HL-60 (cell line): ENCODE data around the gene DCDC1.

Experiments used
- DNase-seq, 2 experiments: peaks; one replicate each; pipeline ENCODE4 v3.0.0-alpha.2; 2010 to 2020; ENCODE audit warnings: low read depth in 1 of 2, low spot score in 1 of 2
- H3K27ac ChIP-seq: fragments of 250-450 bp; sonication (Bioruptor Pico); replicated peaks from 2 replicates; pipeline ENCODE4 v1.5.1; 2020; ENCODE audit warnings: mild to moderate bottlenecking, moderate library complexity
- H3K27me3 ChIP-seq: fragments of 250-450 bp; sonication (Bioruptor Pico); 2 replicates; pipeline ENCODE4 v1.5.1; 2021; ENCODE audit warnings: mild to moderate bottlenecking, moderate library complexity; ENCODE audit not compliant: insufficient read depth, poor library complexity, severe bottlenecking
- H3K4me3 ChIP-seq: replicated peaks from 2 replicates; pipeline ENCODE4 v1.5.1; 2011; ENCODE audit warnings: mild to moderate bottlenecking, control low read depth, low read length; ENCODE audit not compliant: insufficient read depth
- GABPA ChIP-seq: IDR thresholded peaks from 2 replicates; pipeline ENCODE4 v1.6.1; 2012; ENCODE audit warnings: low read depth
- POLR2AphosphoS5 ChIP-seq: IDR thresholded peaks from 2 replicates; pipeline ENCODE4 v1.6.1; 2012; ENCODE audit warnings: low read depth
- REST ChIP-seq: IDR thresholded peaks from 2 replicates; pipeline ENCODE4 v1.6.1; 2012; ENCODE audit warnings: low read depth; ENCODE audit not compliant: insufficient replicate concordance
- SPI1 ChIP-seq: IDR thresholded peaks from 2 replicates; pipeline ENCODE4 v1.6.1; 2012; ENCODE audit warnings: low read depth, mild to moderate bottlenecking, borderline replicate concordance
- TF ChIP-seq, protein P1 (sequence below): IDR thresholded peaks from one replicate; pipeline ENCODE4 v1.5.1; 2011; ENCODE audit warnings: low read length, control low read depth, inconsistent platforms; ENCODE audit not compliant: insufficient read depth

The DCDC1 gene

DNA sequence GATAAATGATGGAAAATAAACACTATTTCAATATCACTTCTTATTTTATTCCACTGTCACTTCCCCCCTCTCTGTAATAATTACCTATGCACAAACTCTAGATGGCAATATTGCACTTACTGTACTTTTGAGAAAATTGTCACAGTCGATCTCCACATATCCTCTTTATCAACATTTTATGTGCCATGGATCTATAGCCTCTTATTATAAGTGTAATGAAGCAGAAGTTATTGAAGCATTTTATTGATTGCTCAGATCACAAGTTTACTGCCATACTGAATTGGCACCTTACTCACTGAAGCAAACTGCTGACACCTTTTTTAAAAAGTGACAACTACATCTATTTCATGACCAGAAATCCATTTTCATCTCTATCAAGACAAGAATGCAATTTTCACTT lies 133.4 kb downstream of the DCDC1 start:
- no peak overlapping the region for H3K4me3 ChIP-seq
- no peaks in the 10 kb centered on the region for H3K27me3 ChIP-seq
- peak; percentile 45; the same call in 1 of the 2 replicates for TF ChIP-seq SPI1
- TF ChIP-seq, protein P1, sequence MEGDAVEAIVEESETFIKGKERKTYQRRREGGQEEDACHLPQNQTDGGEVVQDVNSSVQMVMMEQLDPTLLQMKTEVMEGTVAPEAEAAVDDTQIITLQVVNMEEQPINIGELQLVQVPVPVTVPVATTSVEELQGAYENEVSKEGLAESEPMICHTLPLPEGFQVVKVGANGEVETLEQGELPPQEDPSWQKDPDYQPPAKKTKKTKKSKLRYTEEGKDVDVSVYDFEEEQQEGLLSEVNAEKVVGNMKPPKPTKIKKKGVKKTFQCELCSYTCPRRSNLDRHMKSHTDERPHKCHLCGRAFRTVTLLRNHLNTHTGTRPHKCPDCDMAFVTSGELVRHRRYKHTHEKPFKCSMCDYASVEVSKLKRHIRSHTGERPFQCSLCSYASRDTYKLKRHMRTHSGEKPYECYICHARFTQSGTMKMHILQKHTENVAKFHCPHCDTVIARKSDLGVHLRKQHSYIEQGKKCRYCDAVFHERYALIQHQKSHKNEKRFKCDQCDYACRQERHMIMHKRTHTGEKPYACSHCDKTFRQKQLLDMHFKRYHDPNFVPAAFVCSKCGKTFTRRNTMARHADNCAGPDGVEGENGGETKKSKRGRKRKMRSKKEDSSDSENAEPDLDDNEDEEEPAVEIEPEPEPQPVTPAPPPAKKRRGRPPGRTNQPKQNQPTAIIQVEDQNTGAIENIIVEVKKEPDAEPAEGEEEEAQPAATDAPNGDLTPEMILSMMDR: peak; percentile 0
- TF ChIP-seq POLR2AphosphoS5: no peak
- no peak for DNase-seq
- H3K27ac ChIP-seq: no peak overlapping the region

GRCh38 chr11:31233425-31233824 lies 136.1 kb downstream of the DCDC1 start:
- H3K4me3 ChIP-seq: no peak overlapping the region
- no peak for TF ChIP-seq REST
- TF ChIP-seq, protein P1: no peak
- no peak for TF ChIP-seq GABPA
- TF ChIP-seq SPI1: no peak
- no peak for TF ChIP-seq POLR2AphosphoS5
- H3K27ac ChIP-seq: no peak overlapping the region
- no peak for DNase-seq
- H3K27me3 ChIP-seq: no peaks in the 10 kb centered on the region

GRCh38 chr11:31231601-31232000 lies 137.9 kb downstream of the DCDC1 start:
- H3K4me3 ChIP-seq: no peak overlapping the region
- TF ChIP-seq, protein P1: no peak
- TF ChIP-seq REST (no peak), GABPA (no peak), SPI1 (no peak), POLR2AphosphoS5 (no peak)
- DNase-seq: no peak
- H3K27me3 ChIP-seq: no peaks in the 10 kb centered on the region
- no peak overlapping the region for H3K27ac ChIP-seq

GRCh38 chr11:31218847-31219246 lies 150.7 kb downstream of the DCDC1 start:
- no peak for DNase-seq
- no peak overlapping the region for H3K27ac ChIP-seq
- no peaks in the 10 kb centered on the region for H3K27me3 ChIP-seq
- no peak overlapping the region for H3K4me3 ChIP-seq
- TF ChIP-seq, protein P1: no peak
- TF ChIP-seq GABPA (no peak), SPI1 (no peak), REST (no peak), POLR2AphosphoS5 (no peak)
